Pulmonary artery endothelial cell (primary cell): ENCODE measurements around the gene KLF13. TPM values are rescaled to one million over a fixed set of nuclear protein-coding genes. Genes with fewer than 3 reads are reported as not detected.

Experiments
- DNase-seq: peaks from one replicate; pipeline ENCODE4 v3.0.0-alpha.2; 2011; ENCODE audit warnings: low read depth, low spot score
- total RNA-seq: library from RNA; depleted of rRNA; stranded (reverse); fragments of >200 nt; gene quantifications from 2 replicates; pipeline ENCODE4 v1.2.3, GENCODE V29; 2014

The KLF13 gene
- total RNA-seq: 23.8 and 35.5 TPM in 2 replicates

- DNase-seq: peak; percentile 87
Measured at GRCh38 chr15:31326156-31326874, at the start of gene KLF13. Gene KLF13 (plus strand): TSS chr15:31326835. CDS start chr15:31327213, 378 bp downstream.

GRCh38 chr15:31277335-31278060 is 49.1 kb upstream of the KLF13 start:
- DNase-seq: no peak

- no peak for DNase-seq
Measured at GRCh38 chr15:31278061-31278445, 48.6 kb upstream of the KLF13 start.

GRCh38 chr15:31278544-31279220 is 48.0 kb upstream of the KLF13 start:
- no peak for DNase-seq

- no peak for DNase-seq
Measured at GRCh38 chr15:31279221-31280045, 47.2 kb upstream of the KLF13 start.

- DNase-seq: no peak
Measured at GRCh38 chr15:31280046-31280830, 46.4 kb upstream of the KLF13 start.

- DNase-seq: no peak
Measured at GRCh38 chr15:31280831-31281216, 45.8 kb upstream of the KLF13 start.

GRCh38 chr15:31283043-31283442 is 43.6 kb upstream of the KLF13 start:
- no peak for DNase-seq

GRCh38 chr15:31285772-31286261 is 40.8 kb upstream of the KLF13 start:
- no peak for DNase-seq

- no peak for DNase-seq
Measured at GRCh38 chr15:31291048-31291578, 35.5 kb upstream of the KLF13 start.

- no peak for DNase-seq
Measured at GRCh38 chr15:31292391-31293015, 34.1 kb upstream of the KLF13 start.

GRCh38 chr15:31293655-31294054 is 33.0 kb upstream of the KLF13 start:
- no peak for DNase-seq

GRCh38 chr15:31294067-31294466 is 32.6 kb upstream of the KLF13 start:
- DNase-seq: no peak

GRCh38 chr15:31295658-31296057 is 31.0 kb upstream of the KLF13 start:
- DNase-seq: no peak

GRCh38 chr15:31296219-31296645 is 30.4 kb upstream of the KLF13 start:
- no peak for DNase-seq

- DNase-seq: peak; percentile 7
Measured at GRCh38 chr15:31296646-31297574, 29.7 kb upstream of the KLF13 start.

- DNase-seq: no peak
Measured at GRCh38 chr15:31297575-31298456, 28.8 kb upstream of the KLF13 start.
